OCI-LY7 (cell line): Measurements from ENCODE around the gene FAM114A1. TPM values are rescaled to one million over a fixed set of nuclear protein-coding genes. Genes with fewer than 3 reads are reported as not detected.

Experiments
- BruUV-seq: library from RNA; stranded (reverse); fragments of 400-500 nt; replicated peaks from 2 replicates; lab custom pipeline; 2021; lab: Mats Ljungman, UMichigan
- CTCF ChIA-PET: fragments of 300-600 bp; sonication (Branson Sonifier 250); formaldehyde crosslinking; loops from one replicate; lab custom pipeline; 2022; ENCODE audit warnings: antibody characterized with exemption; ENCODE audit not compliant: unreplicated experiment; lab: Charles Lee
- POLR2A ChIA-PET: fragments of 300-600 bp; sonication (Branson Sonifier 250); formaldehyde crosslinking; loops from one replicate; lab custom pipeline; 2022; ENCODE audit warnings: antibody characterized with exemption; lab: Charles Lee
- DNase-seq: peaks from one replicate; pipeline ENCODE4 v3.0.0-alpha.2; 2015; ENCODE audit warnings: low spot score
- H2AFZ ChIP-seq: fragments of 200-600 bp; sonication (generic), shearing (Covaris generic); 2 replicates; pipeline ENCODE4 v1.6.1; 2014; ENCODE audit warnings: mild to moderate bottlenecking, antibody characterized with exemption, low read length, moderate library complexity
- H3K27ac ChIP-seq: fragments of 200-600 bp; sonication (generic); 2 replicates; pipeline ENCODE4 v1.5.1; 2014; ENCODE audit warnings: mixed run types, low read depth, mild to moderate bottlenecking, moderate library complexity, low read length, inconsistent platforms; ENCODE audit not compliant: poor library complexity, severe bottlenecking
- H3K36me3 ChIP-seq: fragments of 200-600 bp; sonication (generic); 2 replicates; pipeline ENCODE4 v1.6.1; 2014; ENCODE audit warnings: mild to moderate bottlenecking, antibody characterized with exemption, low read length, moderate library complexity, mixed read lengths; ENCODE audit not compliant: insufficient read depth
- H3K4me1 ChIP-seq: fragments of 200-600 bp; sonication (generic); 2 replicates; pipeline ENCODE4 v1.5.1; 2014; ENCODE audit warnings: mild to moderate bottlenecking, low read length; ENCODE audit not compliant: insufficient read depth, poor library complexity, severe bottlenecking
- H3K4me2 ChIP-seq: fragments of 200-600 bp; sonication (generic); 2 replicates; pipeline ENCODE4 v1.6.1; 2014; ENCODE audit warnings: mild to moderate bottlenecking, low read length
- H3K4me3 ChIP-seq: fragments of 200-600 bp; sonication (generic); 2 replicates; pipeline ENCODE4 v1.5.1; 2014; ENCODE audit warnings: mild to moderate bottlenecking, low read depth, low read length; ENCODE audit not compliant: poor library complexity, severe bottlenecking
- H3K79me2 ChIP-seq: fragments of 200-600 bp; sonication (generic); 2 replicates; pipeline ENCODE4 v1.6.1; 2016; ENCODE audit warnings: low read depth, mild to moderate bottlenecking, low read length, moderate library complexity, mixed read lengths; ENCODE audit not compliant: insufficient read depth
- H3K9me2 ChIP-seq: fragments of 200-600 bp; sonication (generic); 2 replicates; pipeline ENCODE4 v1.6.1; 2016; ENCODE audit warnings: mild to moderate bottlenecking, low read length, mixed read lengths; ENCODE audit not compliant: insufficient read depth
- H3K9me3 ChIP-seq: fragments of 200-600 bp; sonication (generic); 2 replicates; pipeline ENCODE4 v1.6.1; 2014; ENCODE audit warnings: mild to moderate bottlenecking, mixed run types, low read length, mixed read lengths
- H4K20me1 ChIP-seq: fragments of 200-600 bp; sonication (generic); 2 replicates; pipeline ENCODE4 v1.6.1; 2014; ENCODE audit warnings: mild to moderate bottlenecking, antibody characterized with exemption, low read length, moderate library complexity, mixed read lengths; ENCODE audit not compliant: insufficient read depth
- CTCF ChIP-seq: fragments of 200-600 bp; sonication (generic); conservative IDR thresholded peaks from 2 replicates; pipeline ENCODE4 v1.5.1; 2014; ENCODE audit warnings: mild to moderate bottlenecking, antibody characterized with exemption, low read length, moderate library complexity, mixed read lengths
- EZH2phosphoT487 ChIP-seq: fragments of 200-600 bp; sonication (generic); IDR thresholded peaks from 2 replicates; pipeline ENCODE4 v1.6.1; 2018; ENCODE audit warnings: low read depth, borderline replicate concordance, mild to moderate bottlenecking, mixed run types, antibody characterized with exemption, low read length, moderate library complexity, mixed read lengths
- intact Hi-C: fragments of 100-400 bp; cut with micrococcal nuclease; formaldehyde crosslinking; loops from one replicate; pipeline ENCODE4 v1.10.0; 2022; ENCODE audit not compliant: unreplicated experiment
- total RNA-seq, 2 experiments: library from RNA; depleted of rRNA in 1 of 2; stranded (reverse); fragments of >200 nt in 1 of 2; shearing (Covaris generic) in 1 of 2; gene quantifications; 2 replicates each; pipeline ENCODE4 v1.2.3, GENCODE V29; 2014 to 2022

Gene FAM114A1
- total RNA-seq, 2 experiments from 2014 or later: not detected

- H3K9me2 ChIP-seq: no peaks in the 10 kb centered on the region
- BruUV-seq: no TSS peak
- H3K4me3 ChIP-seq: no peak overlapping the region
- CTCF ChIA-PET: interaction anchor here (1.7 kb wide), 1 partner anchor 231 kb away, joined by 11 read pairs; no protein-coding TSS in a partner anchor
- H3K4me1 ChIP-seq: no peaks in the 10 kb centered on the region
- no peak for DNase-seq
- no peaks in the 10 kb centered on the region for H3K9me3 ChIP-seq
- no peaks in the 10 kb centered on the region for H4K20me1 ChIP-seq
- TF ChIP-seq EZH2phosphoT487 (no peak), CTCF (no peak)
- intact Hi-C loops: loop anchor here (5.0 kb wide), 3 partner anchors 143 to 533 kb away; partner anchors contain the start of gene WDR19
- no peaks in the 10 kb centered on the region for H3K36me3 ChIP-seq
- H3K79me2 ChIP-seq: no peaks in the 10 kb centered on the region
- H3K27ac ChIP-seq: no peak overlapping the region
- no peak overlapping the region for H3K4me2 ChIP-seq
- POLR2A ChIA-PET: interaction anchor here (0.7 to 1.2 kb wide), 3 partner anchors 12 to 230 kb away, joined by 3 to 5 read pairs (median 4); no protein-coding TSS in a partner anchor
- no peak overlapping the region for H2AFZ ChIP-seq
Measured at GRCh38 chr4:38904090-38904666, 36.6 kb downstream of the FAM114A1 start.

- H3K27ac ChIP-seq: no peak overlapping the region
- CTCF ChIA-PET: interaction anchor here (1.7 kb wide), 1 partner anchor 230 kb away, joined by 11 read pairs; no protein-coding TSS in a partner anchor
- H2AFZ ChIP-seq: no peak overlapping the region
- no TSS peak for BruUV-seq
- no peak overlapping the region for H3K4me2 ChIP-seq
- intact Hi-C loops: loop anchor here (5.0 kb wide), 3 partner anchors 143 to 533 kb away; partner anchors contain the start of gene WDR19
- TF ChIP-seq EZH2phosphoT487: no peak
- no peak for TF ChIP-seq CTCF
- H3K36me3 ChIP-seq: no peaks in the 10 kb centered on the region
- POLR2A ChIA-PET: interaction anchor here (0.7 to 1.2 kb wide), 3 partner anchors 12 to 230 kb away, joined by 3 to 5 read pairs (median 4); no protein-coding TSS in a partner anchor
- no peaks in the 10 kb centered on the region for H3K79me2 ChIP-seq
- no peaks in the 10 kb centered on the region for H3K4me1 ChIP-seq
- H4K20me1 ChIP-seq: no peaks in the 10 kb centered on the region
- H3K4me3 ChIP-seq: no peak overlapping the region
- no peak for DNase-seq
- no peaks in the 10 kb centered on the region for H3K9me3 ChIP-seq
- H3K9me2 ChIP-seq: no peaks in the 10 kb centered on the region
Measured at GRCh38 chr4:38904682-38905081, 37.1 kb downstream of the FAM114A1 start.
